H9 (cell line): ENCODE results near the gene MBNL1. TPM values are rescaled to one million over a fixed set of nuclear protein-coding genes. Genes with fewer than 3 reads are reported as not detected.
A peak's percentile ranks its signal among the peaks of the same experiment; 100 is the strongest.

Experiments
- DNase-seq: peaks from one replicate; pipeline ENCODE4 v3.0.0-alpha.2; 2017
- H2AFZ ChIP-seq: one replicate; pipeline ENCODE4 v1.6.1; 2013; ENCODE audit warnings: mild to moderate bottlenecking, low read length, control low read depth, moderate library complexity
- H2AK5ac ChIP-seq: 2 replicates; pipeline ENCODE4 v1.6.1; 2013; ENCODE audit warnings: low read length, control low read depth, mixed read lengths; ENCODE audit not compliant: insufficient read length
- H2BK120ac ChIP-seq: one replicate; pipeline ENCODE4 v1.6.1; 2013; ENCODE audit warnings: low read depth, mild to moderate bottlenecking, low read length, control low read depth, inconsistent platforms; ENCODE audit not compliant: poor library complexity, severe bottlenecking
- H2BK12ac ChIP-seq: 2 replicates; pipeline ENCODE4 v1.6.1; 2013; ENCODE audit warnings: low read length, control low read depth, mixed read lengths, low read depth; ENCODE audit not compliant: insufficient read length
- H2BK15ac ChIP-seq: 2 replicates; pipeline ENCODE4 v1.6.1; 2013; ENCODE audit warnings: low read depth, low read length, control low read depth
- H2BK20ac ChIP-seq: one replicate; pipeline ENCODE4 v1.6.1; 2013; ENCODE audit warnings: low read depth, mild to moderate bottlenecking, low read length, control low read depth, inconsistent platforms; ENCODE audit not compliant: poor library complexity, severe bottlenecking
- H2BK5ac ChIP-seq: 2 replicates; pipeline ENCODE4 v1.6.1; 2013; ENCODE audit warnings: low read length, control low read depth, mixed read lengths; ENCODE audit not compliant: insufficient read length
- H3K14ac ChIP-seq: 2 replicates; pipeline ENCODE4 v1.6.1; 2013; ENCODE audit warnings: low read length, control low read depth; ENCODE audit not compliant: insufficient read depth
- H3K18ac ChIP-seq: 2 replicates; pipeline ENCODE4 v1.6.1; 2013; ENCODE audit warnings: low read depth, mild to moderate bottlenecking, mixed read lengths, low read length, control low read depth; ENCODE audit not compliant: insufficient read length
- H3K23ac ChIP-seq: 2 replicates; pipeline ENCODE4 v1.6.1; 2013; ENCODE audit warnings: low read length, control low read depth, mixed read lengths, low read depth; ENCODE audit not compliant: insufficient read length
- H3K23me2 ChIP-seq: 2 replicates; pipeline ENCODE4 v1.6.1; 2013; ENCODE audit warnings: low read depth, mild to moderate bottlenecking, mixed read lengths, low read length, control low read depth; ENCODE audit not compliant: insufficient read length, poor library complexity, severe bottlenecking
- H3K27ac ChIP-seq: 2 replicates; pipeline ENCODE4 v1.5.1; 2013; ENCODE audit warnings: low read length, control low read depth, mixed read lengths, low read depth; ENCODE audit not compliant: insufficient read length
- H3K27me3 ChIP-seq: 2 replicates; pipeline ENCODE4 v1.6.1; 2013; ENCODE audit warnings: low read length, control low read depth, inconsistent platforms; ENCODE audit not compliant: insufficient read depth
- H3K4ac ChIP-seq: 2 replicates; pipeline ENCODE4 v1.6.1; 2013; ENCODE audit warnings: low read depth, mild to moderate bottlenecking, control low read depth, inconsistent platforms, low read length, moderate library complexity
- H3K4me1 ChIP-seq: 2 replicates; pipeline ENCODE4 v1.6.1; 2013; ENCODE audit warnings: low read length, control low read depth, inconsistent platforms; ENCODE audit not compliant: insufficient read depth
- H3K4me2 ChIP-seq: 2 replicates; pipeline ENCODE4 v1.6.1; 2013; ENCODE audit warnings: low read length, control low read depth, mixed read lengths; ENCODE audit not compliant: insufficient read length, insufficient read depth
- H3K56ac ChIP-seq: 2 replicates; pipeline ENCODE4 v1.6.1; 2013; ENCODE audit warnings: low read depth, mild to moderate bottlenecking, mixed read lengths, low read length, control low read depth; ENCODE audit not compliant: insufficient read length
- H3K79me1 ChIP-seq: 2 replicates; pipeline ENCODE4 v1.6.1; 2013; ENCODE audit warnings: low read depth, mild to moderate bottlenecking, moderate library complexity, low read length, control low read depth, inconsistent platforms; ENCODE audit not compliant: insufficient read depth, poor library complexity, severe bottlenecking
- H3K79me2 ChIP-seq: 2 replicates; pipeline ENCODE4 v1.6.1; 2013; ENCODE audit warnings: low read length, control low read depth, inconsistent platforms; ENCODE audit not compliant: insufficient read depth
- H3K9ac ChIP-seq: 2 replicates; pipeline ENCODE4 v1.6.1; 2013; ENCODE audit warnings: low read length, control low read depth, mixed read lengths; ENCODE audit not compliant: insufficient read length; ENCODE audit errors: extremely low read depth
- H3K9me3 ChIP-seq: one replicate; pipeline ENCODE4 v1.6.1; 2013; ENCODE audit warnings: low read depth, low read length, inconsistent platforms; ENCODE audit not compliant: control insufficient read depth
- H3T11ph ChIP-seq: one replicate; pipeline ENCODE4 v1.6.1; 2013; ENCODE audit warnings: mild to moderate bottlenecking, low read length, control low read depth, inconsistent platforms
- H4K20me1 ChIP-seq: one replicate; pipeline ENCODE4 v1.6.1; 2013; ENCODE audit not compliant: control insufficient read depth, insufficient read length, insufficient read depth
- H4K5ac ChIP-seq: 2 replicates; pipeline ENCODE4 v1.6.1; 2013; ENCODE audit warnings: low read depth, mild to moderate bottlenecking, mixed read lengths, low read length, control low read depth; ENCODE audit not compliant: insufficient read length
- H4K8ac ChIP-seq: replicated peaks from 2 replicates; pipeline ENCODE4 v1.6.1; 2013; ENCODE audit warnings: low read length, control low read depth, mixed read lengths, low read depth; ENCODE audit not compliant: insufficient read length
- H4K91ac ChIP-seq: 2 replicates; pipeline ENCODE4 v1.6.1; 2013; ENCODE audit warnings: low read depth, mild to moderate bottlenecking, moderate library complexity, mixed read lengths, low read length, control low read depth; ENCODE audit not compliant: insufficient read length
- H3K27ac Mint-ChIP-seq, 3 experiments: 2 replicates in 2 of 3; 3 replicates in 1 of 3; pipeline ENCODE4 v1.8.0; 2020 to 2021; ENCODE audit warnings: mixed read lengths in 3 of 3, mild to moderate bottlenecking in 1 of 3, moderate library complexity in 1 of 3
- H3K27me3 Mint-ChIP-seq: 2 replicates; pipeline ENCODE4 v1.8.0; 2021; ENCODE audit warnings: low read depth, mild to moderate bottlenecking, moderate library complexity, mixed read lengths
- H3K36me3 Mint-ChIP-seq, 3 experiments: 2 replicates in 2 of 3; 3 replicates in 1 of 3; pipeline ENCODE4 v1.8.0; 2020 to 2021; ENCODE audit warnings: low read depth in 3 of 3, mixed read lengths in 3 of 3; ENCODE audit not compliant: insufficient read depth in 1 of 3
- H3K4me1 Mint-ChIP-seq, 2 experiments: 2 replicates each; pipeline ENCODE4 v1.8.0; 2020; ENCODE audit warnings: mixed read lengths in 2 of 2
- H3K4me3 Mint-ChIP-seq, 2 experiments: 2 replicates in 1 of 2; 3 replicates in 1 of 2; pipeline ENCODE4 v1.8.0; 2020 to 2021; ENCODE audit warnings: mild to moderate bottlenecking in 2 of 2, mixed read lengths in 2 of 2, moderate library complexity in 1 of 2
- H3K9me3 Mint-ChIP-seq, 2 experiments: 2 replicates in 1 of 2; 3 replicates in 1 of 2; pipeline ENCODE4 v1.8.0; 2020; ENCODE audit warnings: mild to moderate bottlenecking in 2 of 2, mixed read lengths in 2 of 2, moderate library complexity in 1 of 2
- WGBS: extraction: QIAGEN DNeasy Blood & Tissue Kit; methylation state at CpG from one replicate; pipeline ENCODE4 v1.1.7; 2013; ENCODE audit warnings: missing lambda C conversion rate, low lambda C conversion rate, mixed read lengths; ENCODE audit not compliant: insufficient read length; ENCODE audit errors: extremely low coverage; 5-methylcytosine and 5-hydroxymethylcytosine counted together
- total RNA-seq: library from RNA; stranded (reverse); gene quantifications from 2 replicates; pipeline ENCODE4 v1.2.1, GENCODE V29; 2021
- TF ChIP-seq, protein P1 (sequence below): fragments of 200-600 bp; sonication (generic); conservative IDR thresholded peaks from 3 replicates; pipeline ENCODE4 v1.8.0; 2021; ENCODE audit warnings: antibody characterized with exemption, mild to moderate bottlenecking

The MBNL1 gene
- total RNA-seq, 1 experiment from 2014 or later = 14.9 TPM

- H3K27ac ChIP-seq = no peak overlapping the region
- H2BK120ac ChIP-seq = no peak overlapping the region
- H4K91ac ChIP-seq = no peak overlapping the region
- TF ChIP-seq, protein P1, sequence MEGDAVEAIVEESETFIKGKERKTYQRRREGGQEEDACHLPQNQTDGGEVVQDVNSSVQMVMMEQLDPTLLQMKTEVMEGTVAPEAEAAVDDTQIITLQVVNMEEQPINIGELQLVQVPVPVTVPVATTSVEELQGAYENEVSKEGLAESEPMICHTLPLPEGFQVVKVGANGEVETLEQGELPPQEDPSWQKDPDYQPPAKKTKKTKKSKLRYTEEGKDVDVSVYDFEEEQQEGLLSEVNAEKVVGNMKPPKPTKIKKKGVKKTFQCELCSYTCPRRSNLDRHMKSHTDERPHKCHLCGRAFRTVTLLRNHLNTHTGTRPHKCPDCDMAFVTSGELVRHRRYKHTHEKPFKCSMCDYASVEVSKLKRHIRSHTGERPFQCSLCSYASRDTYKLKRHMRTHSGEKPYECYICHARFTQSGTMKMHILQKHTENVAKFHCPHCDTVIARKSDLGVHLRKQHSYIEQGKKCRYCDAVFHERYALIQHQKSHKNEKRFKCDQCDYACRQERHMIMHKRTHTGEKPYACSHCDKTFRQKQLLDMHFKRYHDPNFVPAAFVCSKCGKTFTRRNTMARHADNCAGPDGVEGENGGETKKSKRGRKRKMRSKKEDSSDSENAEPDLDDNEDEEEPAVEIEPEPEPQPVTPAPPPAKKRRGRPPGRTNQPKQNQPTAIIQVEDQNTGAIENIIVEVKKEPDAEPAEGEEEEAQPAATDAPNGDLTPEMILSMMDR = no peak
- no peak overlapping the region for H4K5ac ChIP-seq
- H2AFZ ChIP-seq = no peak overlapping the region
- no peaks in the 10 kb centered on the region for H3K9me3 Mint-ChIP-seq
- H4K8ac ChIP-seq = no peak overlapping the region
- H3T11ph ChIP-seq = no peak overlapping the region
- no peak overlapping the region for H3K4me3 Mint-ChIP-seq
- H3K18ac ChIP-seq = no peak overlapping the region
- no peak overlapping the region for H3K4ac ChIP-seq
- H3K4me2 ChIP-seq = no peak overlapping the region
- no peak for DNase-seq
- WGBS = 100% methylated on average over 2 of the region's 3 CpGs
- H2BK15ac ChIP-seq = no peak overlapping the region
- no peak overlapping the region for H2AK5ac ChIP-seq
- no peak overlapping the region for H2BK12ac ChIP-seq
- H3K23me2 ChIP-seq = no peaks in the 10 kb centered on the region
- H3K4me1 ChIP-seq = peaks cover 8% of the 10 kb centered on the region; the same call in 1 of the 2 replicates
- H3K9me3 ChIP-seq = no peaks in the 10 kb centered on the region
- H3K4me1 Mint-ChIP-seq = peaks cover 28 to 30% of the 10 kb centered on the region in 2 experiments
- no peak overlapping the region for H3K9ac ChIP-seq
- H3K27ac Mint-ChIP-seq = peak overlapping the region in 1 of 3 experiments; percentile 87; a peak in 2 of 7 replicates
- no peaks in the 10 kb centered on the region for H4K20me1 ChIP-seq
- H3K79me1 ChIP-seq = no peaks in the 10 kb centered on the region
- H2BK20ac ChIP-seq = no peak overlapping the region
- H3K23ac ChIP-seq = no peak overlapping the region
- no peak overlapping the region for H3K56ac ChIP-seq
- no peak overlapping the region for H2BK5ac ChIP-seq
- peaks cover 2% of the 10 kb centered on the region; the same call in 1 of the 2 replicates for H3K79me2 ChIP-seq
- H3K36me3 Mint-ChIP-seq = no peaks in the 10 kb centered on the region; a peak in 1 of 7 replicates
- no peak overlapping the region for H3K14ac ChIP-seq
- H3K27me3 ChIP-seq = no peaks in the 10 kb centered on the region
- H3K27me3 Mint-ChIP-seq = no peaks in the 10 kb centered on the region
Measured at GRCh38 chr3:152405915-152406802, 137.4 kb downstream of the MBNL1 start.
